NCI-H1930 (cell line): ENCODE measurements around the gene ALLC.

Experiments
- DNase-seq, 2 experiments: peaks; one replicate each; lab custom pipeline; 2025; lab: John Stamatoyannopoulos, UW

Gene ALLC

DNA sequence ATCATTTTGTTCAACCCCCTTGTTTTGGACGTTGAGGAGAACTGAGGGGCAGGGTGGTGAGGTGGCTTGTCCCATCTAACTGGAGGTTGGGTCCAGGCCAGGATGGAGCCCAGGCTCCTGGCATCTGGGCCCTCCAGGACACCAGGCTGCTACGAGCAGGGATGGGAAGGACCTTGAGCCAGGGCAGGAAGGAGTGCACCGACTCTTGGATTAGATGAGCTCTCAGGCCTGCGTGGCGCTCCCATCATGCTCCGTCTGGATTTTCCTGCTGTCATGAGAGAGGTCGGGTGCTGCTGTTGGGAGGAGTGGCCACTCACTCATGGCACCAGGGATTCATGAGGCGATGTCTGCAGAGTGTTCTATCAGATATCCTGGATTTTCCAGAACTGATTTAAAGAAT, 18.3 kb upstream of the ALLC start:
- no peak for DNase-seq

DNA sequence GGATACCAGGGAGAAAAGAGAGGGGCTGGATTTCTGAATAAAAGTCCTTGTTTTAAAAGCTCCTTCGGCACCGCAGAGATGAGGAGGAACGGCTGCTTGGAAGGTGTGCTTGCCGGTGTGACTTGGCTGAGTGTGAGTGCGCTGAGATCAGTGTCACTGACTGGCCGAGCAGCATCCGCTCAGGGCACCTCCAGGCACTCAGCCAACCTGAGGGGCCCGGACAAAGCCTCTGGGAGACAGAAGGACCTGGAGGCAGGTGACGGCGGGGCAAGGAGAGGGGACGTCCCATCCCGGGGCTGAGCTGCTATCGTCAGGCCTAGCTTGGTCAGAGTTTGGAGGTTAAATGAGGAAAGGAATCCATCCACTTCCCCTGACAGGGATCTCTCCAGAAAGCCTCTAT, 16.8 kb upstream of the ALLC start:
- DNase-seq, result no peak

DNA sequence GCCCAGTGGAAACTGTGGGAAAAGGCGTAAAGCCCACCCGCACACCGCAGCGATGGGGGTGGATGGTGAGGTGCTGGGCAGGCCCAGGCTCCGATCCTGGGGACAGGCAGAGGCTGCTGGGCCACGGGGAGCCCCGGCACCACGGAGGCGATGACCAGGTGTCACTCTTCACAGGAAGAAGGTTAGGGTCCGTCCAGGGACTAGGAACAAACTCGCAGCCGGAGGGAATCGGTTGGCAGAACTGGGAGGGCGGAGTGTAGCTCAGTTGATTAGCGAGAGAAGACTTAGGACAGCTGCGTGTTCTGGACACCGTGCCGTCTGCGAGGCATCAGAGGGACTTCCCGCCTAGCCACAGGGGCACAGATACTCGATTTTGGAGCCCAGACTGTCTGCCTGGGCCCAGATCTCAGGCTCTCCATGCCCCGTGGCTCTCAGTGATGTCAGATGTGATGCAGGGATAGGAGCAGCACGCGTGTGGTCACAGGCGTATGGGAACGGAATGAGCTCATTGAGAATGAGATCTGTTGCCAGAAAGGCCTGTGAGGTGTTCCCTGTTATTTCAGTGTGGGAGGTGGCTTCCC, 16.1 kb upstream of the ALLC start:
- DNase-seq, result no peak

DNA sequence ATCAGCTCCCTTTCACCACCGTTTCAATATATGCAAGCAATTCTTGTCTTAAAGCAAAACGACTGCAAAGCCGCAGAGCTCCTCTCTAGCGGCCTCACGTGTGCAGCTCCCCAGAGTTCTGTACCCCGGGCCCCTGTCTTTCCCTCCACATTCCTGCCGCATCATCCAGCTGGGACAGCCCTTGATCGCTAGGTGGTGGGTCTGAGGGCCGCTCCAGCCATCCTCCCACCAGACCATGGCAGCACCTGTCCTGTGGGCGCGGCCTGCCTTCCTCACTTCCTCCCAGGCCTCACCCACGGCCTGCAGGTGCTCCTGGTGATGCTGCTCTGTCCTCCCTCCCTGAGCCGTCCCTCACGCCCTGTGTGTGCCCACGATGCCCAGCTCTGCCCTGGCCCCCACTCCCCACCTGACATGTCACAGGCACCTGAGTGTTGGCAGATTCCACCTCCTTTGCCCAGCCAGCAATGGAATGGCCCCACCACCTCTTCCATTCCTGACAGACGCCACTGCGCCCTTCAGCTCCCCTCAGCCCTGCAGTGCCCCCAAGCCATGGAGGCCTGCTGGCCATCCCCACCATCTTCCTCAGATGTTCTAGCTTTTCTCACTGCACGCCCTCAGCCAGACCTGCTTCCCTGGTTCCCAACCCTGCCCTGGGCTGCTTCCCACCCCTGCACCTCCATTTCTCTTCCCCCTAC, 15.3 kb upstream of the ALLC start:
- DNase-seq, result no peak

DNA sequence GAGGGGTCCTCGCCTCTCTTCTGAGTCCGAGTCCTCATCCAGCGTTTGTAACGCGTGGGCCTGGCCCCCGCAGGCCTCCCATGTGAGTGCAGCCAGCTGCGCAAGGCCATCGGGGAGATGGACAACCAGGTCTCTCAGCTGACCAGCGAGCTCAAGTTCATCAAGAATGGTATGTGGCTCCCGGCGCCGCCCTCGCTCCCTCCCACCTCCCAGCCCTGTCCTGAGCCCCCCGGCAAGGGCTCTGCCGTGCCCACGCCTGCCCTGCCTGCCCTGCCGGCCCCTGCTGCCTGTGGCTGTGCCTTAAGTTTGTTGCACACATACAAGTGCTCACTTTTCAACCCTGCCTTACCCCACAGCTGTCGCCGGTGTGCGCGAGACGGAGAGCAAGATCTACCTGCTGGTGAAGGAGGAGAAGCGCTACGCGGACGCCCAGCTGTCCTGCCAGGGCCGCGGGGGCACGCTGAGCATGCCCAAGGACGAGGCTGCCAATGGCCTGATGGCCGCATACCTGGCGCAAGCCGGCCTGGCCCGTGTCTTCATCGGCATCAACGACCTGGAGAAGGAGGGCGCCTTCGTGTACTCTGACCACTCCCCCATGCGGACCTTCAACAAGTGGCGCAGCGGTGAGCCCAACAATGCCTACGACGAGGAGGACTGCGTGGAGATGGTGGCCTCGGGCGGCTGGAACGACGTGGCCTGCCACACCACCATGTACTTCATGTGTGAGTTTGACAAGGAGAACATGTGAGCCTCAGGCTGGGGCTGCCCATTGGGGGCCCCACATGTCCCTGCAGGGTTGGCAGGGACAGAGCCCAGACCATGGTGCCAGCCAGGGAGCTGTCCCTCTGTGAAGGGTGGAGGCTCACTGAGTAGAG, 14.4 kb upstream of the ALLC start:
- no peak for DNase-seq

DNA sequence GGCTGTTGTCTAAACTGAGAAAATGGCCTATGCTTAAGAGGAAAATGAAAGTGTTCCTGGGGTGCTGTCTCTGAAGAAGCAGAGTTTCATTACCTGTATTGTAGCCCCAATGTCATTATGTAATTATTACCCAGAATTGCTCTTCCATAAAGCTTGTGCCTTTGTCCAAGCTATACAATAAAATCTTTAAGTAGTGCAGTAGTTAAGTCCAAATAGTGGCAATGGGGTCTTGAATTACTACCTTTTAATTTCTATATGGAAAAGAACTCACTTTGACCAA, 13.8 kb upstream of the ALLC start:
- no peak for DNase-seq

DNA sequence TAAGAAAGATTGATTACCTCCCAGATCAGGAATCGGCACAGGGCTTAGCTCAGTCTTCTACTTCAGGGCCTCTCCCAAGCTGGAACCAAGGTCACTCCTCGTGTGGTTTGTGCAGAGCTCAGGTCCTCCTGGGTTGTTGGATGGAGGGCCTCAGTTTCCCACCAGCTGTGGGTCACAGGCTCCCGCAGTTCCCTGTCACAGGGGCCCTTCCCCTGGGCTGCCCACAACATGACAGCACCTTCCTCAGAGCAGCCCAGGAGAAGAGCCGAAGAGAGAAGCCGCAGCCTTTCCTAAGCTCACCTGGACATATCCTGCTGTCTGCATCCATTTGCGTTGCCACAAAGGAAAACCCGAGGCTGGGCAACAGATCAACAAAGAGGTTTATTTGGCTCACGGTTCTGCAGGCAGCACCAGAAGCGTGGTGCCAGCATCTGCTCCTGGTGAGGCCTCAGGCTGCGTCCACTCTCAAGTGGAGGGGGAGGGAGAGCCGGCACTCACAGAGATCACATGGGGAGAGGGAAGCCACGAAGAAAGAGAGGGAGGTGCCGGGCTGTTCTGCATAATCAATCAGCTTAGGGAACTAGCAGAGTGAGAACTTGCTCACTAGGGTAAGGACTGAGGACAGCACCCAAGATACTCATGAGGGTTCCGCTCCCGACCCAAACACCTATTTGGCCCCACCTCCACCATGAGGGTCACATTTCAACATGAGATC, 13.0 kb upstream of the ALLC start:
- DNase-seq, result no peak

DNA sequence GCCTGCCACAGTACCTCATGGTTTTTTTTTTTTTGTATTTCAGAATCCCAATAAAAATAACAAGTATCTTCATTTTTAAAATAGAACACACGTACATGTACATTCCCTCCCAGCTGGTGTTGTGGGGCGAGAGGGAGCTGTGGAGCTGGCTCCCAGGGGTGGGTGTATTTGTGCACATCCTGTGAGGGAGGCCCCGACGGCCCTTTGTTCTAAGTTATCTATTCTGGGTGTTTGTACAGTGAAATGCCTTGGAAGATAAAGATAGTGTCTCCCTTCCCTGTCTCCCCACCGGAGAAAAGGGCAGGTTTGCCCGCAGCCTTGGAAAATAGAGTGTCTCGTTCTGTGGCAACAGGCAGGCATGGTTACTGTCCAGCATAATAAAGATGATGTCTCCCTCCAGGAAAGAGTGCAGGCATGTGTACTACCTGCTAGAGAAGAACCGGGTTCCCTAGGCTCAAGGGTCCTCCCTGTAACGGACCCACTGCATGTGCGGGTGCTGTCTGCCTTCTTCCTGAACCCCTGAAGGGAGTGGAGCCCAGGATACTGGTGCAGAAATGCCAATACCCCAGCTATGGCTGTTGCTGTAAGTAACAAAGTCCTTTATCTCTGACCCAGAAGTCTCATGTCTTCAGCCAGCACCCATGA, 12.1 kb upstream of the ALLC start:
- no peak for DNase-seq

DNA sequence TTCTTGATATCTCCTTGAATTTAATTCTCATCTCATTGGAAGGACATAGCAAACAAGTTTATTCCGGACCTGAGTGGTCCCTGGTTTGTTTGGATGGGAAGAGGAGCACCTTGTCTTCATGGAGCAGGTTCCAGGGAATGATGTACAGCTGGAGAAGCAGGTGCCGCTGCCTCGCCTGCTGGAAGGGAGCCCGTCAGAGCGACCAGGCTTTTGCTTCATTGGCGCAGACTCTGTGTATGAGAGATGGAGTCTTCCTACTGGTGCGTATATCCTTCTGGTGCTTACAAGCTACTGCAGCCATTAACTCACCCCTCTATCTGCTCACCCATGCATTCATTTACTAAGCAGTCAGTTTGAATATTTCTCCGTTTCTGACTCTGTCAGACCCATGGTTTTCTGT, 11.6 kb upstream of the ALLC start:
- no peak for DNase-seq

DNA sequence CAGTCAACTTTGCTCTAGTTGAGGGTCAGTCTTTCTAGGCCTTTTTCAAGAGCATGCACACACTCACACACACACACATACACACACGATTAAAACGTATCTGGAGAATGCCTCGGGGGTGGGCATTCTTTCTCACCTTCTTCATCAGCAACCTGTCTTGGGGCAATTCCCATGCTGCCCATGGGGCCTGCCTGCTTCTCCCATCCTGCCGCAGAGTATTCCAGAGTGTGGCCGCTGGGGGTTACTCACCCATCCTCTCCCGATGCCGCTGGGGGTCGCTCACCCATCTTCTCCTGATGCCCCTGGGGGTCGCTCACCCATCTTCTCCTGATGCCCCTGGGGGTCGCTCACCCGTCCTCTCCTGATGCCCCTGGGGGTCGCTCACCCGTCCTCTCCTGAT, 10.8 kb upstream of the ALLC start:
- no peak for DNase-seq

DNA sequence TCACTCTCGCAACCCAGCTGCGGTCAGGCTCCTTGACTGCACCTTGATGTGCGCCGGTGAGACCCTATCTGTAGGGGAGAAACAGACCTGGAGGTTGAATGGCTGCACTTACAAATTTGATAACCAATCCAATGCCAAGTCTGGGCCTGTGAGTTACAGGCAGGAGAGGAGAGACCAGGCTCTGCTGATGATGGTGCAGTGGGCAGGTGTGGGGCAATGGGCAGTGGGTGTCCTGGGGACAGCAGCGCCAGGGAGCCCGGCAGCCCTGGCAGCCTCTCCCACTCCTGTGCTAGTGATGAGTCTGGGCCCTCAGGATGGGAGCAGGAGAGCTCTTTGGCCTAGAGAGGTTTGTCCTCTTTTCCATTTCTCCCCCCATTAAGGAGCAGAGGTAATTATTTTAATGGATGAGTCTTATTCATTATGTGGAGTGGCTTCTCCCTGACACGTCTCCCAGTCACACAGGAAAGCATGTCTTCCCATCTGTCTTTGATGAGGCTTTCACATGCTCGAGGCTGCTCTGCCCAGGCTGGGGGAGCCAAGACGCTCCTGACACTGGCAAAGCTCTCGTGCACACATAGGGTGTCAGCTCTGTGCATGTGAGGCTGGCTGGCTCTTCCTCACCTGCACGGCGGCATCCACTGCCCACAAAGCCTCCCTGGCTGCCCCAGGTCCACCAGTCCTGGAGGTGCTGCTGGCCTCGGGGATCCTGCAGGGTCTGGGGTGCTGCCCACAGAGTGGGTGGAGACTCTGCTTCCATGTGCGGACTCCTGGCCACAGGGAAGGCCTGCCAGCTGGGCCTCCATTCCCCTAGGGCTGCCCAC, 10.0 kb upstream of the ALLC start:
- DNase-seq, result no peak

DNA sequence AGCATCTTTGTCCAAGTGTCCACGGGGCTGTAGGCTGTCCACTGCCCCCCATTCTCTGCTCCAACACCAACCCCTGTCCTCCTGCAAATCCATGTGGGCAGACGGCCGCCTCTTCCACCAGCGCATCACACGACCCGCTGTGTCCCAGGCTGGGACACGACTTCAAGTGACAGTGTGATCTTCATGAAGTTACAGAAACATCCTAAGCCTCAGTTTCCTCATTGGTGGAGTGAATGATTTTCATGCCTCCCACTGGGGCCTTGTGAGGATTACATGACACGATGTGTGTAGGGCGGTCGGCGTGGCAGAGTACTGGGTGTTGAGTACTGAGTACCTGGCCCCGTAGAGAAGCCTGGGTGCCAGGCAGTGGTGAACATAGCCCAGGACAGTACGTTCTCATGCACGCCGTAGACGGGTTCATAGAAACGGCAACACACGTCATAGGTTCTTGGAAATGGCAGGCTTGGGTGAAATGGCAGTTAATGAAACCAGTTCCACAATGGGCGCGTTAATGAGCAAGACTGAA, 9.3 kb upstream of the ALLC start:
- DNase-seq, result no peak

DNA sequence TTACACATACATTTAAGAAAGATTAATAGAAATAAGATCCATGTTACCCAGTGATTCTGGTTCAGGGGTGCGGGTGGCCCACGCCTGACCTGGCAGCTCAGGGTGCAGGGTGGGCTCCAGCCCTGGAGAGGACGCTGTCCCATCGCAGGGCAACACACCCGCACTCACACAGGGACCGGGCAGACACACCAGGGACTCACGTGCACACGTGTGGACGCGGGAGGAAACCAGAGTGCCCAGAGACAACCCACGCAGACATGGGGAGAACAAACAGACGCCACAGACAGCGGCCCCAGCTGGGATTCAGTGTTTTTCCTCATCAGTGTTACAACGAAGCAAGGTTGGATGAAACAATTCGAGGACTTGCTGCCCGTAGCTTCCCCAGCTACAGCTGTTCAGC, 8.4 kb upstream of the ALLC start:
- no peak for DNase-seq

DNA sequence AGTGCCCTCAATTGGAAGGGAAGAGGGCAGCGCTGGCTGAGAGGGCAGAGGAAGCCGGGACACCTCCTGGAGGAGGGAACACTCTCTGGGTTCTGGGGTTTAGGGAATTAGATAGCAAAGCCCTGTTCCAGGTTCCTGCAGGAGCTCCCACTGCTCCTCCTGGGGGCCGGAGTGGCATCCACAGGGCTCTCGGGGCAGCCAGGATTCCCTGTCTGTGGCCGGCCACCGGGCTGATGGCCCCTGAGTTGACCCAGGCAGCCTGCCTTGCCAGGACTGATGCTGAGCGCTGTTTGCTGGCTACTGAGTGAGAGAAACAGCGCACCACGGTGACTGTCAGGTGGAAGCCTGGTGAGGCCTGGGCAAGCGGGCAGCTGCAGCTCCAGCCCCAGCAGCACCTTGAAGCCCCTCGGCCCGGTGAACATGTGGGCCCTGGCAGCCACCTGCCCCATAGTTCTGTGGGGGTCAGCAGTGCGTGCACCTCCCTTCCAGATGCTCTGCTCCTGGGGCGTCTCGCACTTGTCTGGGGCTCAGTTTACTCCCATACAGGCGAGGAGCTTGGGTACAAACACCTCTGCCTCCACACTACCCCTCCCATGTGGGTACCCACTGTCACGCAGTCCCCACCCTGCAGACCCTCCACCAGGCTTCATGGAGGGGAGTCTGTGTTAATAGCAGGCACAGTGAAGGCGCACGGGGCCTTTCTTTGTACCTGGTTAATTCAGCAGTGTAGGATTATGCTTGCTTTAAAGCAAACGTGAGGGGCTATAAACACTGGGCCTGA, 7.7 kb upstream of the ALLC start:
- DNase-seq, result no peak

DNA sequence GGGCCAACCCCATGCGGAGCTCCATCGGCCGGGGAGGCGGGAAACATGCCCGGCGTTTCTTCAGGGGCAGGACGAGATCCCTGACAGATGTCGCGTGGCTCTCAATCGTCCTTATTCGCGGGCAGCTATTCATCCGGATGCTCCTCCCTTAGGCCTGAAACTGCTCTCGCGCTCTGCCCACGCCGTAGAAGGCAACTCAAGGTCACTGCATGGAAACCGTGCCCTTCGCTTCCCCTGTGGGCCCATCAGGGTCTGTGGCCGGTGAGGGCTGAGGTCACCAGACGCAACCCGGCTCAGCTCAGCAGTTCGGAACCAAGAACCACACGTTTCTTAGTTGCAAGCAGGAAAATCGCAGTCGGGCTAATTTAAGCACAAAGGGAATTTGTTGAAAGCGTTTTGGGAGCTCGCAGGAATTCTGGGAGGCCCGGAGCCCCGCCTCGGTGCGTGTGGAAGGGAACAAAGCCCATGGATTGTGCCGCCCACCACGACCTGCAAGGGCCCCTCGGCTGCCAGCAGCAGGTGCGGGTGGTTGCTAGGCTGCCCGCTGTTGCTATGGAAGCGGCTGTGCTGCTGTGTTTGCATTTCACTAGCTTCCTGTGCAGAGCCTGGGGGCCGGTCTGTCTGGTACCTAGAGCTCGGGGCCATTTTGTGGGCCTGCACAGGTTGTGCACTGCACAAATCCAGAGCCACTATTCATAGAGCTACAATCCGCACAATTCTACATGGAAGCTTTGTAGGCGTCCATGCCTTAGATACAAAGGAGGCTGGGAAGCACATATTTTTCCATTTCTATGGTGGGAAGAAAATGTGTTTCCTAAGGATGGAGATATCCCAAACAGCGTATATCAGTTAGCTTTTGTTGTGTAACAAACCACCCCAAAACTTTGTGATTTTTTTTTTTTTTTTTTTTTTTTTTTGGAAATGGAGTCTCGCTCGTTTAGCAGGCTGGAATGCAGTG, 6.0 kb upstream of the ALLC start:
- peak; percentile 84 to 94 for DNase-seq

DNA sequence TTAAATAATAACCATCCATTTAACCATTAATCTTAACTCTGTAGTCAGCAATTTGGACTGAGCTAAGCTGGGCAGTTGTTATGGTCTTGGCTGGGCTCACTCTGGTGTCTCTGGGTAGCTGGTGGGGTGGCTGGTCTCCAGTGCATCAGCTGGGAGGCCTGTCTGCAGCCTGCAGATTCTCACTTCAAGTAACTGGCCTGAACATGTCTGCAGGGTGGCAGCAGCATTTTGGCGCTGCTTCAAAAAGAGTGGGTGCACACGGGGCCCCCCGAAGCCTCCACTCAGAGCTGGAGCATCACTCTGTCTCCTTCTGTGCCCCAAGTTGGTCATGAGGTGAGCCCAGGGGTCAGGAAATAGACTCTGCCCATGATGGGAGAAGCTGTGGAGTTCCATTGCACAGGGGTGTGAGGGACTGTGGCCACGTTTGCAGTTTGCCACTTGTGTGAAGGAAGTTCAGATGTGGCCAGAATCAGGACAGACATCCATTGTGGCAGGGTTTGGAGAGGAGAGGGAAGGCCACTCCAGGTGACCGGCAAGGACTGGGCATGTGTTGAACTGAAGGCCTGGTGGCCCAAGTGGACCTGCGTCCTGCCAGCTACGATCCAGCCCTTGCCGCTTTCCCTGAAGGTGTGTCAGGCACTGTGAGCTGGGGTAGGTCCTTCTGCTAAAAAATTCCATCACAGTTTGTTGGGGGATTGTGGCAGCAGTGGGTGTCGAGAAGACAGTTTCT, 4.9 kb upstream of the ALLC start:
- no peak for DNase-seq

DNA sequence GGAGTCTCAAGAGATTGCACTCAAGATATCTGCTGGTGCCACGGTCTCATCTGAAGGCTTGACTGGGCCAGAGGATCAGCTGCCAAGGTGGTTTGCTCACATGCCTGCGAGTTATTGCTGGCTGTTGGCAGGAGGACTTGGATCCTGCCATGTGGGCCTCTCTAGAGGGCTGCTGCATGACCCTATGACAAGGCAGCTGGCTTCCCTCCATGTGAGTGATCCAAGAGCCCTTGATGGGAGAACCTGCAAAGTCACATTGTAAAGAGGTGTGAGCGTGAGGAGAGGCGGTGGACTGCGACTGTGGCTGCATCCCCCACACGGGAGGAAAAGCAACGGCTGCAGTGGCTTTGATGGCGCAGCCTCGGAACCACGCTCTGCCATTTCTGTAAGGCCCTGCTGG, 4.0 kb upstream of the ALLC start:
- no peak for DNase-seq

DNA sequence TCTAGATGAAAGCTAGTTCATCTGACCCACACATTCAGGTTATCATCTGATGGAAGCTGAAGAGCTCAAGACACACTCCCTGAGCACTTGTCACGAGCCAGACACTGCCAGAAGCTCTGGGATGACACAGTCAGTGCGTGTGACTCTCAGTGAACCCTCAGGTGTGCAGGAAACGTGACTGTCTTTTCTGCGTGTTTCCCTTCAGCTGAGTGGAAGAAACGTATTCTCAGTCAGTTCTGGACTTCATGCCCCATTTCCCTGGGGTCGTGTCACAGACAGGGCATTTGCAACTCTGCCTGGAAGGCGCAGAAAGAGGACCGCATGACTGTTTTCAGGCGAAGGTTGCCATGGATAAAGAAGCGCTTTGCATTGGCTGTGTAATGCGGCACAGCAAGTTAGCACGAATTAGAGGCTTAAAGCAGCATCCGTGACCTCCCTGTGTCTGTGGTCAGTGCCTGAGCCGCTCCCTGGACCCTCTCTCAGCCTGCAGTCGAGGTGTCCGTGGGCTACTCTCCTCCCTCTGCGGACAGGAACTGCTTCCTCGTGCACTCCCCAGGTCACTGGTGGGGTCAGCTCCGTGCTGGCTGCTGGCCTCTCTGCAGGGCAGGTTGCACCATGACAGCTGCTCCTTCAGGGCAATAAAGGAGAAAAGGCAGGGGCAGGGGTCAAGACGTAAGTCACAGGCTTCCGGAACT, 3.3 kb upstream of the ALLC start:
- DNase-seq, result no peak
